ENCODE data around the gene SNRNP35. TPM values are rescaled to one million over a fixed set of nuclear protein-coding genes. Genes with fewer than 3 reads are reported as not detected.

SNRNP35 gene
- total and polyA plus RNA-seq, 4 donors = 19.3 to 67.0 (median 20.5) TPM

GRCh38 chr12:123465084-123465483 lies 7.1 kb downstream of the SNRNP35 start:
- TF ChIP-seq, protein P1, sequence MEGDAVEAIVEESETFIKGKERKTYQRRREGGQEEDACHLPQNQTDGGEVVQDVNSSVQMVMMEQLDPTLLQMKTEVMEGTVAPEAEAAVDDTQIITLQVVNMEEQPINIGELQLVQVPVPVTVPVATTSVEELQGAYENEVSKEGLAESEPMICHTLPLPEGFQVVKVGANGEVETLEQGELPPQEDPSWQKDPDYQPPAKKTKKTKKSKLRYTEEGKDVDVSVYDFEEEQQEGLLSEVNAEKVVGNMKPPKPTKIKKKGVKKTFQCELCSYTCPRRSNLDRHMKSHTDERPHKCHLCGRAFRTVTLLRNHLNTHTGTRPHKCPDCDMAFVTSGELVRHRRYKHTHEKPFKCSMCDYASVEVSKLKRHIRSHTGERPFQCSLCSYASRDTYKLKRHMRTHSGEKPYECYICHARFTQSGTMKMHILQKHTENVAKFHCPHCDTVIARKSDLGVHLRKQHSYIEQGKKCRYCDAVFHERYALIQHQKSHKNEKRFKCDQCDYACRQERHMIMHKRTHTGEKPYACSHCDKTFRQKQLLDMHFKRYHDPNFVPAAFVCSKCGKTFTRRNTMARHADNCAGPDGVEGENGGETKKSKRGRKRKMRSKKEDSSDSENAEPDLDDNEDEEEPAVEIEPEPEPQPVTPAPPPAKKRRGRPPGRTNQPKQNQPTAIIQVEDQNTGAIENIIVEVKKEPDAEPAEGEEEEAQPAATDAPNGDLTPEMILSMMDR (IDR thresholded peaks at IDR 0.05; ENCODE audit: control extremely low read depth, extremely low read depth) = no peak
- H3K36me3 ChIP-seq (ENCODE audit: control insufficient read depth in 4 of 4, insufficient read depth in 4 of 4, low read length in 4 of 4) = peaks cover 3 to 24% (median 8%) of the 10 kb centered on the region in 4 donors

GRCh38 chr12:123468786-123469185 lies 10.8 kb downstream of the SNRNP35 start:
- DNase-seq = no peak
- ATAC-seq (ENCODE audit: insufficient read depth, low FRiP score) = no peak
- WGBS, 2 donors = 25 to 52% methylated on average over 1 of the region's 1 CpG

More at GRCh38 chr12:123465084-123465483, 7.1 kb downstream of the SNRNP35 start:
- Histone ChIP-seq H3K9ac (ENCODE audit: insufficient read depth in 1 of 2, low read length in 2 of 2) (no peak overlapping the region), H3K4me1 (ENCODE audit: control insufficient read depth in 5 of 5, insufficient read depth in 5 of 5, low read length in 5 of 5) (no peaks in the 10 kb centered on the region), H3K27ac (ENCODE audit: low read depth in 1 of 2, low read length in 1 of 2) (no peak overlapping the region), H3K9me3 (ENCODE audit: control insufficient read depth in 4 of 4, insufficient read depth in 3 of 4, low read length in 3 of 4) (no peaks in the 10 kb centered on the region), H3K4me3 (no peak overlapping the region), H3K27me3 (ENCODE audit: control insufficient read depth in 3 of 3, insufficient read depth in 3 of 3, low read length in 2 of 3) (no peaks in the 10 kb centered on the region)
- 70 to 82% methylated on average over 4 of the region's 4 CpGs for WGBS, 2 donors
- no peak for DNase-seq
- ATAC-seq (ENCODE audit: insufficient read depth, low FRiP score) = no peak

DNA sequence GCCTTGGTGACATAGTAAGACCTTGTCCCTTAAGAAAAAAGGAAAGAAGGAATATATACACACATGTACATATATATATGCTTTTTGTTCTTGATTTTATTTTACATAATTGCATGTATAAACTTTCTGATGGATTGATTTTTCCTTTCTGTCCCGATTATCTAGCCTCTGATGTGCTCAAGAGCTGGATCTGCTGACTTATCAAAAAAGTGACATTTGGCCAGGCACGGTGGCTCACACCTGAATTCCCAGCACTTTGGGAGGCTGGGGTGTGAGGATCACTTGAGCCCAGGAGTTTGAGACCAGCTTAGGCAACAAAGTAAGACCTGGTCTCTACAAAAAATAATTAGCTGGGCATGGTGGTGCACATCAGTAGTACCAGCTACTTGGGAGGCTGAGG lies 12.0 kb downstream of the SNRNP35 start:
- no peak overlapping the region for H3K9ac ChIP-seq (ENCODE audit: insufficient read depth in 1 of 2, low read length in 2 of 2)
- WGBS, 2 donors = 92 to 95% methylated on average over 2 of the region's 2 CpGs
- no peak overlapping the region for H3K27ac ChIP-seq (ENCODE audit: low read depth in 1 of 2, low read length in 1 of 2)
- peaks cover 9 to 28% (median 18%) of the 10 kb centered on the region in 4 donors for H3K36me3 ChIP-seq (ENCODE audit: control insufficient read depth in 4 of 4, insufficient read depth in 4 of 4, low read length in 4 of 4)
- no peaks in the 10 kb centered on the region for H3K9me3 ChIP-seq (ENCODE audit: control insufficient read depth in 4 of 4, insufficient read depth in 3 of 4, low read length in 3 of 4)
- ATAC-seq (ENCODE audit: insufficient read depth, low FRiP score) (no peak), DNase-seq (no peak)
- peaks cover 0 to 2% (median 0%) of the 10 kb centered on the region in 5 donors for H3K4me1 ChIP-seq (ENCODE audit: control insufficient read depth in 5 of 5, insufficient read depth in 5 of 5, low read length in 5 of 5)
- H3K4me3 ChIP-seq = no peak overlapping the region
- TF ChIP-seq, protein P1 (IDR thresholded peaks at IDR 0.05; ENCODE audit: control extremely low read depth, extremely low read depth) = no peak
- H3K27me3 ChIP-seq (ENCODE audit: control insufficient read depth in 3 of 3, insufficient read depth in 3 of 3, low read length in 2 of 3) = no peaks in the 10 kb centered on the region

More at GRCh38 chr12:123468786-123469185, 10.8 kb downstream of the SNRNP35 start:
- TF ChIP-seq, protein P1 (IDR thresholded peaks at IDR 0.05; ENCODE audit: control extremely low read depth, extremely low read depth) = no peak
- Histone ChIP-seq H3K9me3 (ENCODE audit: control insufficient read depth in 4 of 4, insufficient read depth in 3 of 4, low read length in 3 of 4) (no peaks in the 10 kb centered on the region), H3K4me3 (no peak overlapping the region), H3K27ac (ENCODE audit: low read depth in 1 of 2, low read length in 1 of 2) (no peak overlapping the region), H3K4me1 (ENCODE audit: control insufficient read depth in 5 of 5, insufficient read depth in 5 of 5, low read length in 5 of 5) (peaks cover 0 to 2% (median 0%) of the 10 kb centered on the region in 5 donors), H3K36me3 (ENCODE audit: control insufficient read depth in 4 of 4, insufficient read depth in 4 of 4, low read length in 4 of 4) (peaks cover 9 to 35% (median 18%) of the 10 kb centered on the region in 4 donors), H3K27me3 (ENCODE audit: control insufficient read depth in 3 of 3, insufficient read depth in 3 of 3, low read length in 2 of 3) (no peaks in the 10 kb centered on the region), H3K9ac (ENCODE audit: insufficient read depth in 1 of 2, low read length in 2 of 2) (no peak overlapping the region)
